ENCODE results near the gene SLC38A7. TPM values are rescaled to one million over a fixed set of nuclear protein-coding genes. Genes with fewer than 3 reads are reported as not detected.
"Not testable (repeated sequence)": the region's sequence is repeated elsewhere in the genome, so short reads cannot be mapped to it uniquely, and the experiment has no call there.

Gene SLC38A7
- total and polyA plus RNA-seq, 4 donors: 13.8 to 26.7 (median 19.0) TPM

GRCh38 chr16:58639836-58640235 lies 44.7 kb downstream of the SLC38A7 start:
- no peak overlapping the region for H3K4me3 ChIP-seq (ENCODE audit: low read depth, low read length)
- H3K27me3 ChIP-seq (ENCODE audit: control insufficient read depth, insufficient read depth, low read length): no peaks in the 10 kb centered on the region
- no peaks in the 10 kb centered on the region for H3K9me3 ChIP-seq (ENCODE audit: control insufficient read depth, insufficient read depth, low read length)
- 93% methylated on average over 4 of the region's 8 CpGs for WGBS (ENCODE audit: insufficient coverage)
- DNase-seq (ENCODE audit: low read depth in 4 of 6, low spot score in 6 of 6): no peak
- H3K4me1 ChIP-seq (ENCODE audit: control insufficient read depth, insufficient read depth, low read length): no peaks in the 10 kb centered on the region
- no peak overlapping the region for H3K27ac ChIP-seq (ENCODE audit: low read depth, low read length)
- no peaks in the 10 kb centered on the region for H3K36me3 ChIP-seq (ENCODE audit: control insufficient read depth, insufficient read depth, low read length)

- no peak overlapping the region for H3K4me3 ChIP-seq (ENCODE audit: low read depth, low read length)
- H3K4me1 ChIP-seq (ENCODE audit: control insufficient read depth, insufficient read depth, low read length): no peaks in the 10 kb centered on the region
- no peaks in the 10 kb centered on the region for H3K36me3 ChIP-seq (ENCODE audit: control insufficient read depth, insufficient read depth, low read length)
- 75% methylated on average over 2 of the region's 4 CpGs for WGBS (ENCODE audit: insufficient coverage)
- H3K27ac ChIP-seq (ENCODE audit: low read depth, low read length): no peak overlapping the region
- H3K27me3 ChIP-seq (ENCODE audit: control insufficient read depth, insufficient read depth, low read length): no peaks in the 10 kb centered on the region
- no peaks in the 10 kb centered on the region for H3K9me3 ChIP-seq (ENCODE audit: control insufficient read depth, insufficient read depth, low read length)
- no peak for DNase-seq (ENCODE audit: low read depth in 4 of 6, low spot score in 6 of 6)
These were observed 45.3 kb downstream of the SLC38A7 start for GRCh38 chr16:58639230-58639629.

- DNase-seq (ENCODE audit: low read depth in 4 of 6, low spot score in 6 of 6): no peak
- no peak overlapping the region for H3K4me3 ChIP-seq (ENCODE audit: low read depth, low read length)
- no peak overlapping the region for H3K27ac ChIP-seq (ENCODE audit: low read depth, low read length)
- H3K36me3 ChIP-seq (ENCODE audit: control insufficient read depth, insufficient read depth, low read length): no peaks in the 10 kb centered on the region
- H3K27me3 ChIP-seq (ENCODE audit: control insufficient read depth, insufficient read depth, low read length): no peaks in the 10 kb centered on the region
- H3K9me3 ChIP-seq (ENCODE audit: control insufficient read depth, insufficient read depth, low read length): no peaks in the 10 kb centered on the region
- H3K4me1 ChIP-seq (ENCODE audit: control insufficient read depth, insufficient read depth, low read length): no peaks in the 10 kb centered on the region
- 75% methylated on average over 7 of the region's 8 CpGs for WGBS (ENCODE audit: insufficient coverage)
These were observed 46.2 kb downstream of the SLC38A7 start for GRCh38 chr16:58638148-58639036.

- H3K27me3 ChIP-seq (ENCODE audit: control insufficient read depth, insufficient read depth, low read length); H3K4me1 ChIP-seq (ENCODE audit: control insufficient read depth, insufficient read depth, low read length); H3K27ac ChIP-seq (ENCODE audit: low read depth, low read length); H3K36me3 ChIP-seq (ENCODE audit: control insufficient read depth, insufficient read depth, low read length); H3K9me3 ChIP-seq (ENCODE audit: control insufficient read depth, insufficient read depth, low read length); H3K4me3 ChIP-seq (ENCODE audit: low read depth, low read length); DNase-seq (ENCODE audit: low read depth in 4 of 6, low spot score in 6 of 6): not testable (repeated sequence)
- WGBS (ENCODE audit: insufficient coverage): no CpG with 5 or more reads among the region's 6 CpGs
These were observed 47.5 kb downstream of the SLC38A7 start for GRCh38 chr16:58637021-58637420.

- no peaks in the 10 kb centered on the region for H3K9me3 ChIP-seq (ENCODE audit: control insufficient read depth, insufficient read depth, low read length)
- no peak overlapping the region for H3K4me3 ChIP-seq (ENCODE audit: low read depth, low read length)
- H3K27me3 ChIP-seq (ENCODE audit: control insufficient read depth, insufficient read depth, low read length): no peaks in the 10 kb centered on the region
- H3K27ac ChIP-seq (ENCODE audit: low read depth, low read length): no peak overlapping the region
- no peak for DNase-seq (ENCODE audit: low read depth in 4 of 6, low spot score in 6 of 6)
- H3K36me3 ChIP-seq (ENCODE audit: control insufficient read depth, insufficient read depth, low read length): no peaks in the 10 kb centered on the region
- no peaks in the 10 kb centered on the region for H3K4me1 ChIP-seq (ENCODE audit: control insufficient read depth, insufficient read depth, low read length)
- WGBS (ENCODE audit: insufficient coverage): 83% methylated on average over 4 of the region's 4 CpGs
These were observed 48.1 kb downstream of the SLC38A7 start for GRCh38 chr16:58636466-58636865.

- no peak for DNase-seq (ENCODE audit: low read depth in 4 of 6, low spot score in 6 of 6)
- H3K36me3 ChIP-seq (ENCODE audit: control insufficient read depth, insufficient read depth, low read length): no peaks in the 10 kb centered on the region
- H3K27ac ChIP-seq (ENCODE audit: low read depth, low read length): no peak overlapping the region
- H3K4me3 ChIP-seq (ENCODE audit: low read depth, low read length): no peak overlapping the region
- H3K4me1 ChIP-seq (ENCODE audit: control insufficient read depth, insufficient read depth, low read length): no peaks in the 10 kb centered on the region
- H3K27me3 ChIP-seq (ENCODE audit: control insufficient read depth, insufficient read depth, low read length): no peaks in the 10 kb centered on the region
- H3K9me3 ChIP-seq (ENCODE audit: control insufficient read depth, insufficient read depth, low read length): no peaks in the 10 kb centered on the region
- 100% methylated on average over 1 of the region's 4 CpGs for WGBS (ENCODE audit: insufficient coverage)
These were observed 49.1 kb downstream of the SLC38A7 start for GRCh38 chr16:58635502-58635901.

- Histone ChIP-seq H3K4me1 (ENCODE audit: control insufficient read depth, insufficient read depth, low read length) (peaks cover 6% of the 10 kb centered on the region), H3K27ac (ENCODE audit: low read depth, low read length) (no peak overlapping the region), H3K9me3 (ENCODE audit: control insufficient read depth, insufficient read depth, low read length) (no peaks in the 10 kb centered on the region), H3K4me3 (ENCODE audit: low read depth, low read length) (no peak overlapping the region), H3K27me3 (ENCODE audit: control insufficient read depth, insufficient read depth, low read length) (no peaks in the 10 kb centered on the region), H3K36me3 (ENCODE audit: control insufficient read depth, insufficient read depth, low read length) (no peaks in the 10 kb centered on the region)
- WGBS (ENCODE audit: insufficient coverage): 94% methylated on average over 2 of the region's 3 CpGs
- no peak for DNase-seq (ENCODE audit: low read depth in 4 of 6, low spot score in 6 of 6)
These were observed 50.2 kb downstream of the SLC38A7 start for GRCh38 chr16:58634265-58634802.

- Histone ChIP-seq H3K36me3 (ENCODE audit: control insufficient read depth, insufficient read depth, low read length) (peaks cover 2% of the 10 kb centered on the region), H3K4me3 (ENCODE audit: low read depth, low read length) (peak within 1 kb of the TSS; percentile 79), H3K27ac (ENCODE audit: low read depth, low read length) (peak within 1 kb of the TSS; percentile 100), H3K4me1 (ENCODE audit: control insufficient read depth, insufficient read depth, low read length) (peaks cover 12% of the 10 kb centered on the region), H3K9me3 (ENCODE audit: control insufficient read depth, insufficient read depth, low read length) (no peaks in the 10 kb centered on the region), H3K27me3 (ENCODE audit: control insufficient read depth, insufficient read depth, low read length) (no peaks in the 10 kb centered on the region)
- DNase-seq (ENCODE audit: low read depth in 4 of 6, low spot score in 6 of 6): peak; percentile 96 to 100 (median 97)
- WGBS (ENCODE audit: insufficient coverage): under 1% methylated on average over 55 of the region's 61 CpGs
These were observed 54.6 kb downstream of the SLC38A7 start, which contains the start of gene CNOT1 for GRCh38 chr16:58629733-58630640. CNOT1 (minus strand) TSS chr16:58629826; CDS start chr16:58599337, 30,489 bp downstream.

All from spinal cord (tissue), 10 donors.